GM19351 (cell line): ENCODE data around the gene CCDC110.

Source experiments
- ATAC-seq: cut with Tn5 transposase; IDR thresholded peaks from one replicate; pipeline ENCODE4 v1.9.1; 2021; ENCODE audit warnings: mild to moderate bottlenecking, moderate library complexity; ENCODE audit not compliant: unreplicated experiment

Gene CCDC110

GRCh38 chr4:185424905-185425646 lies 46.5 kb downstream of the CCDC110 start:
- peak; percentile 1 for ATAC-seq

- no peak for ATAC-seq
Observed at GRCh38 chr4:185421366-185422124, 50.0 kb downstream of the CCDC110 start.

GRCh38 chr4:185416955-185417354 lies 54.6 kb downstream of the CCDC110 start:
- ATAC-seq = no peak

DNA sequence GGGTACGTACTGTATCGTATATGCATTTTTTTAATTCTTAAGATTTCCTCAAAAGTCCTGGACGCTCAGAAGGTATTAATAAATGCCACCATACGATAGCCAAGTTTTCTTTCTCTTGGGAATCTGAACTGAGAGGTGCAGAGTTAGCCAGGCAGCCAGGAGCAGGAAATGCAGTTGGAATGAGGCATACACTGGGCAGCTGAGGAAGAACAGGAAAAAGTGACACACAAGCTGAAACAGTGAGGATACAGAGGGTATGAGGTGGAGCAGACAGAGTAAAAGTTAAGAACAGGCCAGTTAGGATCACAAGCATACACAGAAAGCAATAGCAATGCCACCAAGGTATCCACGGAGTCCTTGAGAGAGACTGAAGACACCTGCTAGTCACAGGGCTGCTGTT lies 59.1 kb downstream of the CCDC110 start:
- ATAC-seq = no peak

GRCh38 chr4:185411849-185412248 lies 59.7 kb downstream of the CCDC110 start:
- no peak for ATAC-seq

DNA sequence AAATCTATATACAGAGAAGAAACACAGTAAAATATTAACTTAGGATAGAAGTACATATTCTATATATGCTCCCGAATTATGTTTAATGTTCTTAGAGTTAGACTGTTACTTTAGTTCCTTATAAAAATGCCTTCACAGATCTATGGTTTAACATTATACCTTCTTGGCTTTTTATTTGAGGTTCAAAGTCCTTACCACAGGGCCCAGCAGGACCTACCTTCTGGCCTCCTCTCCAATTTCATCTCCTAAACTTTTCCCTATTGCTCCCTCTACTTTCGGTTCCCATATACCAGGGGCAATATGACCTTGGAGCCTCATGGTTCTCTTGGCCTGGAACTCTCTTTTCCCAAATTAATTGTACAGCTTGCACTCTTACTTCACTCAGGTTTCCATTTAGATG lies 63.1 kb downstream of the CCDC110 start:
- no peak for ATAC-seq

- ATAC-seq = peak; percentile 86
Observed at GRCh38 chr4:185405296-185405999, 66.1 kb downstream of the CCDC110 start.

- ATAC-seq = no peak
Observed at GRCh38 chr4:185404031-185404430, 67.5 kb downstream of the CCDC110 start.

DNA sequence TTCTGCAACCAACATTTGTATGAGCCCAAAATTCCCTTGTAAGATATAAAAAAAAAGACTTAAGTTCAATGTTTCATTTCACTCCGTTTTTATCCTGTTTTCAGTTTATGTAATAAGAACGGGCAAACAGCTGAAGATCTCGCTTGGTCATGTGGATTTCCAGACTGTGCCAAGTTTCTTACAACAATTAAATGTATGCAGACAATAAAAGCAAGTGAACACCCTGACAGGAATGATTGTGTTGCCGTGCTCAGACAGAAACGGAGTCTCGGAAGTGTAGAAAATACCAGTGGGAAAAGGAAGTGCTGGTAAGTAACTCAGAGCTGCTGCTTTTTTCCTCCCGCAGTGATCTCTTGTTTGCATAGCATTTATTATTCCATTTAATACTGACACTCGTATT lies 72.1 kb downstream of the CCDC110 start:
- no peak for ATAC-seq

- no peak for ATAC-seq
Observed at GRCh38 chr4:185398618-185399017, 72.9 kb downstream of the CCDC110 start.

DNA sequence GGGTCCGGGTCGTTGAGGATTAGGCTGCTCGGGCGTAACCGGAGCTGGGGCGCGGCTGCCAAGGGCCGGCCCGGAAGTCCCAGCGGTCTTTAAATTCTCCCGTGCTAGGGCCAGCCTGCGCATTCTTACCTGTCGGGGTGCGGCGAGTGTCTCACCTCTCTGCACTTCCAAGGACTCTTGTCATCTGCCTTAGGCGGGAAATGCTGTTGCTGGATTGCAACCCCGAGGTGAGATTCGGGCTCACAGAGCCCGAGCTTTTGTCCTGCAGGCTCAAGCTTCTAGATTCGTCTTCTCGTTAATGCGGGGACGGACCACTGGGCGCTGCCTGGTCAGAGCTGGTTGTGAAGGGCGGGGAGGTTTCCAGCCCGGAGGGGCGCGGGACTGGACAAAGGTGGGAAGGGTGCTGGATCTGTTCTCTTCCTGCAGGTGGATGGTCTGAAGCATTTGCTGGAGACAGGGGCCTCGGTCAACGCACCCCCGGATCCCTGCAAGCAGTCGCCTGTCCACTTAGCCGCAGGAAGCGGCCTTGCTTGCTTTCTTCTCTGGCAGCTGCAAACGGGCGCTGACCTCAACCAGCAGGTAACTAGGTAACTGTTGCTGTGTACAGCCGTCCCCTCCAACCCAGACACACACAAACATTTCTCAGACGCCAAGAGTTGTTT lies 74.7 kb downstream of the CCDC110 start, which contains the start of gene ANKRD37:
ANKRD37 (plus strand) TSS at position 118 of the 662 bp plus-strand sequence; CDS start at position 201, 83 bp downstream.
- ATAC-seq = no peak

GRCh38 chr4:185395956-185396723 lies 75.4 kb downstream of the CCDC110 start:
- peak; percentile 70 for ATAC-seq

DNA sequence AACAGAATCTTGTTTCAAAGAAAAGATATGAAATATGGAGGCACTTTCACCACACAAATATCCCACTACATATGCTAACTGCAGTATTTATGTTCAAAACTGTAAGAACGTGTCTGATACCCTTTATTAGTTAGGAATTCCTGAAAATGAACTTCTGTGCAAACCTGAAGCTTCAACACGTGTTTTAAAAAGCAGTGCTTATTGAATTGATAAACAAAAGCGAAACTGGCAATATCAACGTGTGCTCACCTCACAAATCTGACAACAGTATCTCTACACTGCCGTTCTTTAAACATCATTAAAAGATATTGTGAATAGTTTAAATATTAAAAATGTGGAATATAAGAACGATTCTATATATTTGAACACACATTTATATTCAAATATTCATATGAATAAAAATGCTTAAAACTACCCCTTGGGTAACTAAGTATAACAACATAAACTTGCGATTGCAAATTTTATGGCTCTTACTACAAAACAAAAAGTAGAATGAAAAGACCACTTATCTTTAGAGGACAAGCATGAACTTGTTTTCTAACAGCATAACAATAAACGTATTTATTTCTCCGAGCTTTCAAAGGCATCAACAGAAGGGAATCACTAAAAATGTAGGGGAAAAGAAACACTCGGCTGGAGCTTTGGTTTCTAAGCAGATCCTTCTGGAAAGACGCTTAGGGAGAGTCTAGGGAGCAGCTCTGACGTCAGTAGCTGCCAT lies 76.1 kb downstream of the CCDC110 start, which contains the start of gene LRP2BP:
LRP2BP (minus strand) TSS at position 687 of the 718 bp plus-strand sequence. CDS start 17,738 bp downstream, outside the sequence.
- ATAC-seq = no peak
